D341Med (cell line): ENCODE results near the gene AMT.

Experiments used
- DNase-seq: peaks from one replicate; pipeline ENCODE4 v3.0.0; 2012; ENCODE audit warnings: low spot score

The AMT gene, protein sequence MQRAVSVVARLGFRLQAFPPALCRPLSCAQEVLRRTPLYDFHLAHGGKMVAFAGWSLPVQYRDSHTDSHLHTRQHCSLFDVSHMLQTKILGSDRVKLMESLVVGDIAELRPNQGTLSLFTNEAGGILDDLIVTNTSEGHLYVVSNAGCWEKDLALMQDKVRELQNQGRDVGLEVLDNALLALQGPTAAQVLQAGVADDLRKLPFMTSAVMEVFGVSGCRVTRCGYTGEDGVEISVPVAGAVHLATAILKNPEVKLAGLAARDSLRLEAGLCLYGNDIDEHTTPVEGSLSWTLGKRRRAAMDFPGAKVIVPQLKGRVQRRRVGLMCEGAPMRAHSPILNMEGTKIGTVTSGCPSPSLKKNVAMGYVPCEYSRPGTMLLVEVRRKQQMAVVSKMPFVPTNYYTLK

DNA sequence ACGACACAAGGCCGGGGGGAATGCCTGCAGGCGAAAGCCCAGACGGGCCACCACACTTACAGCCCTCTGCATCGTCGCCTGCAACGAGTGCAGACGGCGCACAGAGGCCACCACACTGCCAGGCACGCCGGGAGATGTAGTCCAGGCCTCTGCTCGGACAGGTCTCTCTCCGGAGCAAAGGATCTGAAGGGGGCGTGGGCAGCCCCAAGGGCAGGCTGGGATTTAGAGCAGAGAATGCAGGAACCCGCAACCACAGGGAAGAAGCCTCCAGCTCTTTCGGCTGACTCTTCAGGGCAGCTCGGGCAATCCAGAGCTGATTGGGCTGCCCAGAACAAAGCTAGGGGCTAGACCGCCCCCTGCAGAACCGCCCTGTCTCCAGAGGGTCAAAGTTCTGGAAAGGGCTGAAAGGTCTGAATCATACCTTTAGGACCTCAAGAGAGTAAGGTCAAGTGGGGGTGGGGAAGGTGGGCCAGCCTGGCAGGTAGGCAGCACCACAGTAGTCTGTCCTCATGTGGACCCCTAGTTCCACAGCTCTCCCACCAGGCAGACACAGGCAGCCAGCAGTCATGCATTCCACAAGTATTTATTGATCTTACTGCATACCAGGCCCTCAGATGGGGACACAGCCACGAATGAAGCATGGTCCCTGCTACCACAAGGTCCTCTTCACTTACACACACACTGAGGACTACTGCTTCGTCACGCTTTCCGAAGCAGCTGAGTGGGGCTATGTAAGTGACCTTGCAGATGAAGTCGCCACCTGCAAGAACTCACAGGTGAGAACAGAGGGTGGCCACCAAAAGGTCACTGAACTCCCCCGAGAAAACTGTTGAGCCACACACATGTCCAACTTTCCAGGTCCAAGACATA is at the start of gene AMT:
TSS of gene AMT (minus strand) at position 95 of the 870 bp plus-strand sequence. CDS start at position 72, 23 bp downstream.
- DNase-seq, result peak; percentile 20

- no peak for DNase-seq
These were observed 48.6 kb upstream of the AMT start for GRCh38 chr3:49470714-49471420.

- peak; percentile 99 for DNase-seq
These were observed 47.9 kb upstream of the AMT start, which contains the start of gene DAG1 for GRCh38 chr3:49469936-49470713. Gene DAG1, plus strand, starts transcription at chr3:49470267. Its CDS starts 40,268 bp downstream, at chr3:49510535.

- DNase-seq, result peak; percentile 63
These were observed 47.0 kb upstream of the AMT start for GRCh38 chr3:49469037-49469935.

- DNase-seq, result no peak
These were observed 43.8 kb upstream of the AMT start for GRCh38 chr3:49466085-49466484.

GRCh38 chr3:49465270-49466034 is 43.2 kb upstream of the AMT start:
- no peak for DNase-seq

DNA sequence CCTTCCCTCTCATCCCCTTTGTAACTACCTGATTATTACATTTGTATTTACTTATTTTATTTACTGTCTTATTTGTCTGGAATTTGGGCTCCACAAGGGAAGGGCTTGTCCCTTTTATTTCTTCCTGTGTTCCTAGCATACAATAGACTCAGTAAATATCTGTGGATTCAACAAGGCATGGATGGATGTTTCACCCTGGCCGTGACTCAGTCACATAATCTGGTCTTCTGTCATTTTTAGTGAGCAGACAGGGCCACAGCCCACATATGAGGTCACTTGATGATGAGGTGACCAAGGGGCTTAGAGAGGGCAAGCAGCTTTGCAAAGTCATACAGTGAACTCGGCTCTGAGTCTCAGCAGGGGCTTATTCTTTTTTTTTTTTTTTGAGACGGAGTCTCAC is 39.9 kb upstream of the AMT start:
- DNase-seq, result no peak

DNA sequence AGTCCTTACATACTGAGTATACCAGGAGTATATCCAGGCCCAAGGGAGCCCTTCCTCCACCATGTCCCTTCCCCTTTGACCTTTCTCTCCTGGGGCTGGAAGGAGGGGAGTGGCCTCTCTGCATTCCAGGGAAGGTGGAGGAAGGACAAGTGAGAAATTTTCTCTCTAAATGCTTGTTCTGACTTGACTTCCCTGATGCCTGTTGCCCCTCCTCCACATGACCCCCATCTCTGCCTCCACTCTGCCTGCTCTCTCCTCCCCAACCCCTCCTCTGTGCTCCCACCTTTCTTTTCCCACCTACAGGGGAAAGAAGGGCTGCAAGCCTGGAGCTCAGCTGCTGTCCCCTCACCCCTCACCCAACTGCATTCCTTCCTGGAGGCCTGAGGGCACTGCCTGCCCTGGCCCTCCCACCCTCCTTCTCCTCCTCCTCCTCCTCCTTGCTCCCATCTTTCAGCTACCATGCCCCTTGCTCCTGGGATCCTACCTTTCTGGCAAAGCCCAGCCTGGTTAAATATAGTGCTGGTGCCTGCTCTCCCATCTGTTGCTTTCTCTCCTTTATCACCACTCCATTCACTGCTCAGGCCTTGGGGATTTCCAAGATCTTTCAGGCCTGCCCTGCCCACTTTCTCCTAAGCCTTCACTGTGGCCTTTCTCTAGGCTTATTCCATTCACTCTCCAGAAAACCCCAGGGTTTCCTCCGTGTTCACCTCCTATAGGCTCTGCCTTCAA is 39.3 kb upstream of the AMT start:
- DNase-seq, result no peak

DNA sequence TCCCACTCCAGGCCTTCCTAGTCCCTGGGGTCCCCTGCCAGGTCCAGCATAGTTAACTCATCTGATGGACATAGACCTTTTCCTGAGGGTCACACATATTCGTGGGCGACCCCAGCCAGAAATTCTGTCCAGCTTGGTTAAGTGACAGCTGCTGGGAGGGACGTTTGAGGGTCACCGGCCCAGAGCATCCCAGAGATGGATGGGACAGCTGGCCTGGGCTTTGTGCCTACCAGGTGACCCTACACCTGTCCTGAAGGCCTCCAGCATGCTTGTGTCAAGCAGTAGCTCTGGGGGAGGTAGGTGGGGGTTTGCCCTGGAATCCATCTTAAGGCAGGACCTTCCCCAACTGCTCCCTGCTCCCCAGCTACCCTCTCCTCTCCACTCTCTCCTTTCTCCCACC is 38.7 kb upstream of the AMT start:
- no peak for DNase-seq

DNA sequence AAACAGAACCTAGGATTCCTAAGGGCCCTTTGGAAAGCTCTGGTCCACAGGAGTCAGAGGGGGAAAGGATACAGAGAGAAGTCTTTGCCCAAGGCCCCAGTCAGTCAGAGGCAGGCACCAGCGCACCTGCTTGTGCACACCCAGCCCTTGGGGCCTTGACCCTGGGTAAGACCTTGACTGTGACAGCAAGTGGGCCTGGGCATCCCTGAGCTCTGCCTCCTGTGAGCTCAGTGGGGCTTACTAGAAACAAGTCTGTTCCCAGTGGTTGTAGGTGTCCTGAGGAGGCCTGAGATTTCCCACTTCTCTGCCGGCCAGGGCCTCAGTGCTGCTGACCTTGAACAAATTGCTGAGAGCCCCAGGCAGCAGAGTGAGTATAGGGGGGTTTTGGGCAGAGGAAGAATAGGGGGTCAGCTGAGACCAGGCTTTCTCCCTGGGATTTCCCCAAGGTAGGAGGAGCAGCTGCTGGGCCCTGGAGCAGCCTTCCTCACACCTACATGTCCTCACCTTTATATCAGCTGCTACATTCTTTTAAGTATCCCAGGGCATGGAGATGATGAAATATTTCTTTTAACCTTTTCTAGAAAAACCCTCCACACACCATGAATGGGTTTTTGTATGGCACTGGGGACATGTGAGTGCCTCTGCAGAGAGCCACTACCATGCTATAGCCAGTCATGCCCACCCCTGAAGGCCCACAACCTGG is 38.1 kb upstream of the AMT start:
- DNase-seq, result no peak

- DNase-seq, result no peak
These were observed 34.2 kb upstream of the AMT start for GRCh38 chr3:49456466-49456865.

DNA sequence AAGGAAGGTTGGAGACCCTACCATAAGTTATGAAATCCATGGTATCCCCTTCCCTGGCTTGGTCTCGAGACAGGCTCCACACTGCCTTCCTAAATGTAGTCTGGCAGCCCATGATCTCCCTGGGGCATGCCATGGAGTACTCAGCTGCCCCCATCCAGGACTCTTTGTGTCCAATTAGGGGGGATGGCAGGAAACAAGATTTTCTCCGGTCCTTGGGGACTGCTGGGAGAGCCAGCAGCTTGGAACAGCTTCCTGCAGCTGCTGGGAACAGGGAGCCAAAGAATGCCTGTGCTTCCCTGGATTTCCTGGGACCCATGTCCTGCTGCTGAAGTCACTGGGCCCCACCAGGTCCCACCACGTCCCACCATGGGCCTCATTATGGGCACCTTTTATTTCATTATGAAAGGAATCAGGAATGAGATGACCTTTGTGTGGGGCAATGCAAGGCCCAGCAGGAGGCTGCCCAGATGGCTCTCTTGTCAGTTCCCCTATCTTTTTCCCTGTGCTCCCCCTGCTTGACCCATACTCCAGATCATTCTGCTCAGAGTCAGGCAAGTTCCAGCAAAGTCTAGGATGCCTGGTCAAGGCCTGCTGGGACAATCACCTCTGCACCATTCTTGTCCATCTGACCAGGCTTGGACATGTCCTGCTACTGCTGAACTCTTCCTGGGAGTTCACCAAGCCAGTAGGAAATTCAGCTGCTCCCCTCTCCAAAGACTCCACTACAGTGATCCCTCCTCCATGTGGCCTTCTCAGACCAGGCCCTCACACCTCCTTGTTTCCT is 32.8 kb upstream of the AMT start:
- no peak for DNase-seq

- DNase-seq, result peak; percentile 50
These were observed 32.2 kb upstream of the AMT start for GRCh38 chr3:49454458-49454857.

DNA sequence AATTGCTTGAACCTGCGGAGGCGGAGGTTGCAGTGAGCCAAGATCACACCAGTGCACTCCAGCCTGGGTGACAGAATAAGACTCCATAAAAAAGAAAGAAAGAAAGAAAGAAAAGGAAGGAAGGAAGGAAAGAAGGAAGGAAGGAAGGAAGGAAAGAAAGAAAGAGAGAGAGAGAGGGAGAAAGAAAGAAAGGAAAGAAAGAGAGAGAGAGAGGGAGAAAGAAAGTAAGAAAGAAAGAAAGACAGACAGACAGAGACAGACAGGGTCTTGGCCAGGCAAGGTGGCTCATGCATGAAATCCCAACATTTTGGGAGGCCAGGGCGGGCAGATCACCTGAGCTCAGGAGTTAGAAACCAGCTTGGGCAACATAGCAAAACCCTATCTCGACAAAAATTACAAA is 31.3 kb upstream of the AMT start:
- no peak for DNase-seq

DNA sequence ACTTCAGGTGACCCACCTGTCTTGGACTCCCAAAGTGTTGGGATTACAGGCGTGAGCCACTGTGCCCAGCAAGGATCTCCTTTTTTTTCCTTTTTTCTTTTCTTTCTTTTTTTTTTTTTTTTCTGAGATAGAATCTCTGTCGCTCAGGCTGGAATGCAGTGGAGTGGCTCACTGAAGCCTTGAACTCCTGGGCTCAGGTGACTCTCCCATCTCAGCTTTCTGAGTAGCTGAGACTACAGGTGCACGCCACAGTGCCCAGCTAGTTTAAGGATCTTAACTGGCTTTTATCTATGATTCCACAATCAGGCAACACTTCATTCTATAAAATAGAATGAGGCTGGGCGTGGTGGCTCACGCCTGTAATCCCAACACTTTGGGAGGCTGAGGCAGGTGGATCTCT is 23.1 kb upstream of the AMT start:
- DNase-seq, result no peak

DNA sequence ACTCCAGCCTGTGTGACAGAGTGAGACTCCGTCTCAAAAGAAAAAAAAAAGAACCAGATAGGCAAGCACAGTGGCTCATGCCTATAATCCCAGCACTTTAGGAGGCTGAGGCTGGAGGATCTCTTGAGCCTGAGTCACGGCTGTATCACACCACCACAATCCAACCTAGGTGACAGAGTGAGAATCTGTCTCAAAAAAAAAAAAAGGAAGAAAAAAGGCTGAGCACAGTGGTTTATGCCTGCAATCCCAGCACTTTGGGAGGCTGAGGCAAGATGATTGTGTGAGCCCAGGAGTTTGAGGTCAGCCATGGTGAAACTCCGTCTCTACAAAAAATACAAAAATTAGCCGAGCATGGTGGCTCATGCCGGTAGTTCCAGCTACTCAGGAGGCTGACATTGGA is 12.5 kb upstream of the AMT start:
- DNase-seq, result no peak

DNA sequence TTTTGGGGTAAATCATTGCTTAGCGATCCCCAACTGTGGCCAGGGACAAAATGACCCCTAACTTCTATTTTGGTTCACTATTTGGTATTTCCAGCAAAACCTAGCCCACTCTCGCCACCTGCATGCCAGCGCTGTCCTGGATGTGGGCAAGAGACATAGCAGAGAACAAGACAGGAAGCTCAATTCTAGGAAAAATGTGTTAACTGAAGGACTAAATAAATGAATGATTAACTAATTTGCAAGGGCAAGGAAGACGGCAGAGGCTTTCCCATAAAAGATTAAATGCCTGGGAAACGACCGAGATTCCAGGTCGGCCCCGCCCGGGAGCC is 6.4 kb upstream of the AMT start:
- DNase-seq, result no peak

DNA sequence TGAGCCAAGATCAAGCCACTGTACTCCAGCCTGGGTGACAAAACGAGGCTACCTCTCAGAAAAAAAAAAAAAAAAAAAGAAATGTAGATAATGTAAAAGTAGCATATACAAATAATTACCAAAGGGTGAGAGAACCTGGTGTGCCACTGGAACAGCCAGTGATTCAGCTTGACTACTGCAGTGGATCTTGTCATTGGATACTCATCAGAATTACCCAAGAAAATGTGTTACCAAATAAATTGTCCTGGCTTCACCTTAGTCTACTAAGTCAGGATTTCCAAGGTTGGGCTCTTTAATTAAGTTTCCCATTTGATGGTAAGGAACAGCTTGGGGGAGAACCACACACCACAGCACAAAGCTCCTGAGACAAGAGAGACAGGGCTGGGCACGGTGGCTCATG is 5.3 kb upstream of the AMT start:
- no peak for DNase-seq
